Measurements from ENCODE around the gene GCAT.

GCAT gene

DNA sequence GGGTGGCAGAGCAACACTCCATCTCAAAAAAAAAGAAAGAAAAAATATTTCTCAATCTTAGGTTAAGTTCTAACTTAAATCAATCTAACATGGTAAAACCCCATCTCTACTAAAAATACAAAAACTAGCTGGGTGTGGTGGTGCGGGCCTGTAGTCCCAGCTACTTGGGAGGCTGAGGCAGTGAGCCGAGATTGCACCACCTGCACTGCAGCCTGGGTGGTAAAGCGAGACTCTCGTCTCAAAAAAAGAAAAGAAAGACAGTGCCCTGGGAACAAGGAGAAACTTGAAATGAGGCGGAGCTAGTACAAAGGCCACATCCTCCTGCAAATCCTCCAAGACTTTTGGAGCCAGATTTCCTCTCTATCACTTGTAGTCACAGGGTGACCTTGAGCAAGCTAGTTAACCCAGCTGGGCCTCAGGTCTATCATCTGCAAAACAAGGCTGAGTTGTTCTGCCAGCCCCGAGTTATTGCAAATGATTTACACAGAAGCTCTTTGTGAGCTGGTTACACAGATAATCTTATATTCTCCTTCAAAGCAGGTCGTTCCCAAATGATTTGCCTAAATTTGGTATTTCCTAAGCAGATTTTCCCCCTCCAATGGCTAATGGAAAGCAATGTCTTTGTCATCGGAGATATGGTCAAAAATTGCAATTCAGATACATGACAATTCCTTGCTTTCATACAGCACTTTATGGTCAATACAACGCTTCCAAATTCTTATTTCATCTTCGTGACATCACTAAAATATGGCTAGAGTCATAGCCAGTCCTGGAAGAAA is 34.5 kb downstream of the GCAT start:
- DNase-seq (ENCODE audit: low read depth in 1 of 2, low spot score in 1 of 2): no peak

DNA sequence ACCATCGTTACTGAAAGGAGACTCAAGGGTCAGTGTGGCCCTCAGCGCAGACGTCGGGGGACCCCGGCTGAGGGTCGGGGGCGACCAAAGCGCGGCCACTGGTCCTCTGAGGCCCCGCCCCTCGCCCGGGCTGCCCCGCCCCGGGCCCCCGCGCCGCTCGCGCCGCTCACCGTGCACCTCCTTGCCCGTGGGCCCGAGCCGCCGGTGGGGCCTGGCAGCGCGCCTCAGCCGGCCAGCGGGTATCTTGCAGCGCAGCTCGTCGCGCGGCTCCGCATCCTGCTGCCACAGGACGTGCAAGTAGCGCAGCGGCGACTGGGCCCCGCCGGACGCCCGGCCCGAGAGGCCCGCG is 36.0 kb downstream of the GCAT start:
- peak in 1 of 2 donors; percentile 12 for DNase-seq (ENCODE audit: low read depth in 1 of 2, low spot score in 1 of 2)

- no peak for DNase-seq (ENCODE audit: low read depth in 1 of 2, low spot score in 1 of 2)
Measured at GRCh38 chr22:37844904-37845329, 37.2 kb downstream of the GCAT start.

DNA sequence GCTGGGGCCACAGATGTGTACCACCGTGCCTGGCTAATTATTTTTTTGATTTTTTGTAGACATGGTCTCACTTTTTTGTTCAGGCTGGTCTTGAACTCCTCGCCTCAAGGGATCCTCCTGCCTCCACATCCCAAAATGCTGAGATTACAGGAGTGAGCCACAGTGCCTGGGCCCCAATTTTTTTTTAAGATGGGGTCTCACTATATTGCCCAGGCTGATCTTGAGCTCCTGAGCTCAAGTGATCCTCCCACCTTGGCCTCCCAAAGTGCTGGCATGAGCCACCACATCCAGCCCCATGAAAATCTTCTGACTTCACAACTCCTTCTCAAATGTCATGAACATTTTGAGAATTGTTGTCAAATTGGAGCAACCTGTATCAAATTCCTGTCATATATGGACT is 38.7 kb downstream of the GCAT start:
- DNase-seq (ENCODE audit: low read depth in 1 of 2, low spot score in 1 of 2): no peak

DNA sequence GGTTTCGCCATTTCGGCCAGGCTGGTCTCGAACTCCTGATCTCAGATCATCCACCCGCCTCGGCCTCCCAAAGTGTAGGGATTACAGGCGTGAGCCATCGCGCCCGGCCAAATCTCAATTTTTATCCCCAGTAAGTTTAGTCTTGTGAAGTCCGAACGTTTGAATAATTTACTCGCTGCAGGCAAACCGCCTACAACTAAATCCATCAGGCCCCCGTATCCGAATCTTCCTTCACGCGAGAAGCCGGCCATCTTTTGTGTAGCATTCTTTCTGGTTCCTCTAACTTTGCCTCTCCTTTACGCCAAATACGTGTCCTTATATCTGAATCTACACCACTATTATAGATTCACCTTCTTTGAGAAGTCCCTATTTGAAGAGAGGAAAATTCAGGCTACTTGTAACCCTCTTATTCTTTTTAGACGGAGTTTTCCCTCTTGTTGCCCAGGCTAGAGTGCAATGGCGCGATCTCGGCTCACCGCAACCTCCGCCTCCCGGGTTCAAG is 40.9 kb downstream of the GCAT start:
- DNase-seq (ENCODE audit: low read depth in 1 of 2, low spot score in 1 of 2): no peak

GRCh38 chr22:37849089-37849751 is 41.5 kb downstream of the GCAT start, which contains the start of gene EIF3L:
Gene EIF3L, plus strand, starts transcription at chr22:37849419. Its CDS starts 31 bp downstream, at chr22:37849450.
- DNase-seq (ENCODE audit: low read depth in 1 of 2, low spot score in 1 of 2): peak; percentile 75 to 84

DNA sequence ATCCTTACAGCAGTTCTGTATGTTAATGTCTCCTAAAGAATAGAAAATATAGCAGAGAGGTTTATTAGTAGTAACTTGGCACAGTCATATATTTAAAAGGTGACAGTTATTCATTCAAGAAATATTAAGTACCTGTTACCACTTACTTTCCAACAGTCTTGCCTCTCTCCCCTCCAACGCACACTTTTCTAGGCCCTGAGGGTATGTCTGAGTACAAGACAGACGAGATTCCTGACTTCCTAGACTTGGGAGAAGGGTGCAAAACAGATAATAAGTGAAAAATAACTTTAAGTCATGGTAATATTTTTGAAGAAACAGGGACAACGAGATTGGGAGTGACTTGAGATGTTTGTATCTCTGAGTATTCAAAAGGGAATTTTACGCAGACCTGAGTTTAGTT is 43.1 kb downstream of the GCAT start:
- no peak for DNase-seq (ENCODE audit: low read depth in 1 of 2, low spot score in 1 of 2)

DNA sequence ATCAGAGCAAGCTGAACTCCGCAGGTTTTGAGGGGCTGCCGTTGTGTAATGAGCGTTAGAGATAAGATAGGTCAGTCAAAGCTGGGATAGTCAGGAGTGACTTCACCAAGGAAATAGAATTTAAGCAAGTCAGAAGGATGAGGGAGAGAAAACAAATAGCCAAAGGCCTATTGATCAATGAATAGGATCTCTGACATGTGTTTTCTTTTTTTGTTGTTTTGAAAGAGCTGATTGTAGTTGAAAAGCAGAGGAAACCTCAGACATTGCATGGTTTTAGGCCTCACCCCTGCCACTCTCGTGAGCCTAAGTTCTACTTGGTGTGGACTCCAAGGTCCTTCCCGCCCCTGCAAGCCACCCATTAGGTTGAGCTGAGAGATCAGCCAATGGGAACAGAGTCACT is 44.7 kb downstream of the GCAT start:
- no peak for DNase-seq (ENCODE audit: low read depth in 1 of 2, low spot score in 1 of 2)

DNA sequence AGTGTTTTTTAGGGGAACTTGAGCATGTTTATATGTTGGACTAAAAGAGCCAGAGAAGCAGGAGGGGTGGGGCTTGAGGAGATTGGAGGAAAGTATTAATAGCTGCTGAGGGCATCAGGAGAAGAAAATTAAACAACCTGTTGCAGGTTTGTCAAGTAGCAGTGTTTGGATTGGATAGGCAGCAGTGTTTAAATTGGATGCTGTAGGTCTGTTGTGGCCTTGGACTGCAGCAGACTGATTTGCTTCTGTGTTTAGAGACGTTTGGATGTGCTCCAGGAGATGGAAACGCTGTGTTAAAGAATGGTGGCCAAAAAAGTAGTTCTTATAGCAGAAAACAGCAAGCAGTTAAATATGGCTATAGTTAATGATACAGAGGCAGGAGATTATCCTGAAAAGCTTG is 47.2 kb downstream of the GCAT start:
- DNase-seq (ENCODE audit: low read depth in 1 of 2, low spot score in 1 of 2): no peak

DNA sequence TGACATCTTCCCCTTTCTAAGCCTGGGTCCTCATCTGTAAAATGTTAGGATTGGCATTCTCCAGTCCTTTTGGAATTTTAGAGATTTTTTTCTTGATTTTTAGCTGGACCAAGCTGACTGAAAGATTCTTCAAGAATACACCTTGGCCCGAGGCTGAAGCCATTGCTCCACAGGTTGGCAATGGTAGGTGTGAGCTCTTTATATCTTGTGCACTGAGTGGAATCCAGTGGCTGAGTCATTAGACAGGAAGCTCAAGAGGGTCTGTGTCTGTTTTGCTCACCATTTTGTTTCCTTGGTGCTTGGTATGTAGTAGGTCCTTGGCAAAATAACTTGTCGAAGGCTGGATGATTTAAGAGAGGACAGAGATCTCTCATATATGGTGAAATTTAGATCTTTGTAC is 47.7 kb downstream of the GCAT start:
- no peak for DNase-seq (ENCODE audit: low read depth in 1 of 2, low spot score in 1 of 2)

- no peak for DNase-seq (ENCODE audit: low read depth in 1 of 2, low spot score in 1 of 2)
Measured at GRCh38 chr22:37860796-37861421, 53.2 kb downstream of the GCAT start.

DNA sequence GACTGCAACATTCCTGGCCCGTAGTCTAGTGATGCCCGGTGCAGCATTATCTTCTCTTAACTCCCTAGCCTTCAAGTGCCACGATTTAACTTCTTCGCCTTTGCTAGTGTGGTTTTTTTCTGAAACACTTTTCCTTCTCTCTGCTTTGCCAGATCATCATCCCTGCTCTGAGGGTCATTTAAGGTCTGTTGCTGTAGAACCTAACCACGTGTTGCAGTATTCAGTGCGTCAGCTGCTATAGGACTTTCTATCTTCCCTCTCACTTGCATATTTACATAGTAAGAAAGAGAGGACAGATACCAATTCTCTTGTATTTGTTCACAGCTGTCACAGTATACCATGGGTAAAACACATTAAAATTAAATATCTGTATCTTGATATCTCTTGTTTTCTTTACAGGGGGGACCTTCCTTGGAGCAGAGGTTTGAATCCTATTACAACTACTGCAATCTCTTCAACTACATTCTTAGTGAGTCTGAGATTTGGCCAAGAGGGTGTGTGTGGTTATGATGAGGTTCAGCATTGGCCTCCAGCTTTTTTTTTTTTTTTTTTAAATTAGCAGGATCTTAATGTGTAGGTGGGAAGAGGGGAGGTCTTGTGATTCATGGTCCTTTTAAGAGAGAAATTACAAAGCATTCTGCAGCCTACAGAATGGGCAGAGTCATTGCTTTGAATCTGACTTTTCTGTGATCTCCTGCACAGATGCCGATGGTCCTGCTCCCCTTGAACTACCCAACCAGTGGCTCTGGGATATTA is 55.0 kb downstream of the GCAT start:
- DNase-seq (ENCODE audit: low read depth in 1 of 2, low spot score in 1 of 2): no peak

GRCh38 chr22:37865510-37865909 is 57.8 kb downstream of the GCAT start:
- no peak for DNase-seq (ENCODE audit: low read depth in 1 of 2, low spot score in 1 of 2)

All from activated CD4-positive, alpha-beta T cell treated with anti-CD3 and anti-CD28 coated beads, Interleukin-2, amount 50 U/mL, for 24 hours (primary cell).